Stomach (tissue), 4 donors: ENCODE data around the gene FAM149B1.

Experiments used
- EP300 ChIP-seq: sonication (generic); formaldehyde crosslinking; IDR thresholded peaks from one replicate; pipeline ENCODE4 v1.6.1; 2017; ENCODE audit warnings: antibody characterized with exemption
- POLR2A ChIP-seq, 4 donors: fragments of 450-650 bp; IDR thresholded peaks; one replicate each; pipeline ENCODE4 v1.6.1; 2016; ENCODE audit warnings: antibody characterized with exemption in 4 of 4, control low read depth in 2 of 4, mild to moderate bottlenecking in 1 of 4, moderate library complexity in 1 of 4
- POLR2AphosphoS5 ChIP-seq, 3 donors: sonication (generic); formaldehyde crosslinking; IDR thresholded peaks; one replicate each; pipeline ENCODE4 v1.6.1; 2016; ENCODE audit warnings: antibody characterized with exemption in 3 of 3
- TF ChIP-seq, protein P1 (sequence below), 7 experiments: fragments of 450-650 bp in 4 of 7; fragments of 200-600 bp in 3 of 7; sonication (generic) in 3 of 7; IDR thresholded peaks; one replicate each; pipeline ENCODE4 v1.5.1; 2016 to 2019; ENCODE audit warnings: antibody characterized with exemption in 7 of 7, control low read depth in 2 of 7, mild to moderate bottlenecking in 1 of 7

- TF ChIP-seq POLR2AphosphoS5 (IDR thresholded peaks at IDR 0.05) (no peak), POLR2A (IDR thresholded peaks at IDR 0.05) (no peak), EP300 (no peak)
- TF ChIP-seq, protein P1, sequence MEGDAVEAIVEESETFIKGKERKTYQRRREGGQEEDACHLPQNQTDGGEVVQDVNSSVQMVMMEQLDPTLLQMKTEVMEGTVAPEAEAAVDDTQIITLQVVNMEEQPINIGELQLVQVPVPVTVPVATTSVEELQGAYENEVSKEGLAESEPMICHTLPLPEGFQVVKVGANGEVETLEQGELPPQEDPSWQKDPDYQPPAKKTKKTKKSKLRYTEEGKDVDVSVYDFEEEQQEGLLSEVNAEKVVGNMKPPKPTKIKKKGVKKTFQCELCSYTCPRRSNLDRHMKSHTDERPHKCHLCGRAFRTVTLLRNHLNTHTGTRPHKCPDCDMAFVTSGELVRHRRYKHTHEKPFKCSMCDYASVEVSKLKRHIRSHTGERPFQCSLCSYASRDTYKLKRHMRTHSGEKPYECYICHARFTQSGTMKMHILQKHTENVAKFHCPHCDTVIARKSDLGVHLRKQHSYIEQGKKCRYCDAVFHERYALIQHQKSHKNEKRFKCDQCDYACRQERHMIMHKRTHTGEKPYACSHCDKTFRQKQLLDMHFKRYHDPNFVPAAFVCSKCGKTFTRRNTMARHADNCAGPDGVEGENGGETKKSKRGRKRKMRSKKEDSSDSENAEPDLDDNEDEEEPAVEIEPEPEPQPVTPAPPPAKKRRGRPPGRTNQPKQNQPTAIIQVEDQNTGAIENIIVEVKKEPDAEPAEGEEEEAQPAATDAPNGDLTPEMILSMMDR (IDR thresholded peaks at IDR 0.05) = no peak
These were observed 18.3 kb downstream of the FAM149B1 start for GRCh38 chr10:73186266-73186665.
